NCI-H82 treated with DMSO at 0.1 percent for 48 hours (cell line): ENCODE data around the gene ITM2B.
A peak's percentile ranks its signal among the peaks of the same experiment; 100 is the strongest.
"Not testable (repeated sequence)": the region's sequence is repeated elsewhere in the genome, so short reads cannot be mapped to it uniquely, and the experiment has no call there.

ENCODE experiments used
- DNase-seq: peaks from one replicate; lab custom pipeline; 2025; ENCODE audit not compliant: unreplicated experiment; lab: John Stamatoyannopoulos, UW

ITM2B gene

DNA sequence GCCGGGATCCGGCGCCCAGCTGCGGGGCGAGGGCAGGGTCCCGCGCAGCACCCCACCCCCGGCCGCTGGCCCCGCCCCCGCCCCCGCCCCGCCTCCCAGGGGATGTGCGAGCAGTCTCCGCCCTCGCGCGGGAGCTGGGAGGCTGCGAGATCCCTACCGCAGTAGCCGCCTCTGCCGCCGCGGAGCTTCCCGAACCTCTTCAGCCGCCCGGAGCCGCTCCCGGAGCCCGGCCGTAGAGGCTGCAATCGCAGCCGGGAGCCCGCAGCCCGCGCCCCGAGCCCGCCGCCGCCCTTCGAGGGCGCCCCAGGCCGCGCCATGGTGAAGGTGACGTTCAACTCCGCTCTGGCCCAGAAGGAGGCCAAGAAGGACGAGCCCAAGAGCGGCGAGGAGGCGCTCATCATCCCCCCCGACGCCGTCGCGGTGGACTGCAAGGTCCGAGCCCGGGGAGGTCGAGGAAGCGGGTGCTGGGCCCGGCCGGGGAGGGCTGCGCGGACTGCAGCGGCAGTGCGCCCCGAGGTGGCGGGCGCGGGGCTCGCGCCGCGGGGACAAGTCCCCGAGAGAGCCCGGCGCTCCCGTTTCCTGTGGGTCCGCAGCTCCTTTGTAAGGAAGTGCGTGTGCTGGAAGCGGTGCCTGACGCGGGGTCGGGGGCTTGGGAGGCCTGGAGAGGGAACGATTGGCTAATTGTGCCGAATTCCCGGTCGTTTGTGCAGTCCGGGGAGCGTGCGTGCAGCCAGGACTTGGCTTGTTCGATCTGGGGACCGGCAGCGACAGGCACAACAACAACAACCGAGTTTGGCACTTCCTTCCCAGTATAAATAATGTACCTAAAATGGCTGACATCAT, at the start of gene ITM2B:
TSS of gene ITM2B (plus strand) at position 161 of the 843 bp plus-strand sequence. CDS start at position 316, 155 bp downstream.
- peak; percentile 49 for DNase-seq

DNA sequence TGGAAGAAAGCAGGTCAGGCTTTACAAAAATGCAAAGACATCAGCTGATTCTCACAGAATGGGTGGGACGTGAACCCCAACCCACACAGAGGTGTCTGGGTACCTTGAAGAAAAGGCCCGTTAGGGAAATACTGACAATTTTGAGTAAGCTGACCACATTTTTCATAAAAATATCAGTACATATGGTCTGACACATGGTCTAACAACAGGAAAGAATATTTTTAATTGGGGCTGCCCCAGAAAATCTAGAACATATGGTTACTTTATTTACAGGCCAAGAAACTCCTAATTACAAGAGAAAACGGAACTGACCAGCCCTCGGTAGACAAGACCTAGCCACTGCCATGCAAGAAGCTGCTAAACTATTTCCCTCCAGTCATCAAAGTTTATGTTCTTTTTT, 48.7 kb upstream of the ITM2B start:
- DNase-seq = no peak

DNA sequence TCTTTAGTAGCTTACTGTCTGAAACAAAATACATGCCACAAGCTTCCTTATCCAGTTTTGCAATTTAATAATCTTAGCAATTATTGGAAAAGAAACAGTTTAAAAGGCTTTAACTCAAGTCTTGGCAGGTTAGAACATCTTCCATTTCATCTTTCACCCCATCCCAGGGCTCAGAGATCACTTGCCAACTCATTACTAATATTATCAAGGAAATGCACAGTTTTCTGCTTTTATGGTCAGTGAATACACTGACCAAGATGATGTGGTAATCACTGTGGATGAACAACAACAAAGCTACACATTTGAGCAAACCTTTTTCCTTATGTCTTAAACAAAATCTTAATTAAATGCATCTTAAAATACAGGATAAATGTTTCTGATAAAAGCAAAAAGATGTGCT, 48.0 kb upstream of the ITM2B start:
- DNase-seq = no peak

DNA sequence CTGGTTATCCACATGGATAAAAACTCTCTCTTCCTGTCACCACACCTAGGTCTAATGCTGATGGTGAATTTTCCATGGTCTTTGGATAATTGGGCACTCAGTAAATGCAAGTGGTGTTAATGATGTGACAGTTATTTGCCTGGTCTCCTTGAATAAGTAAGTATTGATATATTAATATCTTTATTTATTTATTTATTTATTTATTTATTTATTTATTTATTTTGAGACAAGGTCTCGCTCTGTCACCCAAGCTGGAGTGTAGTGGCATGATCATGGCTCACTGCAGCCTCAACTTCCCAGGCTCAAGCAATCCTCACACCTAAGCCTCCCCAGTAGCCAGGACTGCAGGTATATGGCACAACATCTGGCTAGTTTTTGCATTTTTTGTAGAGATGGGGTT, 46.3 kb upstream of the ITM2B start:
- DNase-seq = no peak

DNA sequence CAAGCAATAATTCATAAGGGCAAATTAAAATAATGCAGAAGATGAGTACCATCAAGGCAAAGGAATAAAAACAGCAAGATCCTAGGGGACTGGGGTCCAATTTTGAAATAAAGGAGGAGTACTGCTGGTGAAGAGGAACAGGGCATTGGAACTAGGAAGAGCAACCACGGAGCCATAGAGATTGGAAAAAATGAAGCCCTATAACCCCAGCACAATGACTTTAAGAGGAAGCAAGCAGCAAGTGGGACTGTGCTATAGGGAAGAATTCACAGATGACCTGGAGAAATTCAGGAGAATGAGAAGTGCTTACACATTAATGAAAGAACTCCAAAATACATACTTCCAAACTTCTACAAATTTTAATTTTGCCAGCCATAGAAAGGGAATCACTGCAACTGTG, 44.9 kb upstream of the ITM2B start:
- DNase-seq = no peak

DNA sequence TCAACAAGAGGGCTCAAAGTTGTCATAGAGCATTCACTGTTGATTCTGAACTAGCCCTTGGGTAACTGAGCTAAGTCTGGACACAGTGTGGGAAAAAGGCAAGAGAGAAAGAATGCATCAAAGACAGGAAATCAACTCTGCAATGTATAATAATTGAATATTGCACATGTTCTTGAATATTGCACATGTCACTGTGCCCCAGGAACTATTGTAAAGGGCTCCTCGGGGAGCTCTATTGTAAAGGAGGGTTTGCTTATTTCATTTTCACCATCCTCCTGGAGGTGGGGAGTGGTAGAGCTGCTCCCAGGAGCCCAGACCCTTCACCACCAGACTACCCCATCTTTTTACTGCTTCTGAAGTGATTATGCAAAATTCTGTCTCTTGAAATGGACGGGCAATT, 44.4 kb upstream of the ITM2B start:
- no peak for DNase-seq

DNA sequence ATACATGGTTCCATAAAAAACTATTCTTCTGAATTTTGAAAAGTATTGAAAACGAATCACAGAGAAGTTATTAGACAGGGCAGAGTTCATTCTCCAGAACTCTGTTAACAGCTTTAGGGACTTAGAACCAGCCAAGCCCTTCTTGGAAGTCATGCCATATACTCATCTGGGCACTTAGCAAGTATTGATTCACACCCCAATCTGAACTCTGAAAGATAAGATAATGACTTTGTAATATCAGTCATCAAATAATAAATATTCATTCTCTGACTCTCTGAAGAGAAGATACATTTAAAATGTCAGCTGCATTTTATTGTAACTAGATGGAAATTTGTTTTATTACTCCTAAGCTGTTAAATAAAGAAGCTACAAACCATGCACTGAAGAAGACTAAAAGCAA, 43.8 kb upstream of the ITM2B start:
- DNase-seq = no peak

DNA sequence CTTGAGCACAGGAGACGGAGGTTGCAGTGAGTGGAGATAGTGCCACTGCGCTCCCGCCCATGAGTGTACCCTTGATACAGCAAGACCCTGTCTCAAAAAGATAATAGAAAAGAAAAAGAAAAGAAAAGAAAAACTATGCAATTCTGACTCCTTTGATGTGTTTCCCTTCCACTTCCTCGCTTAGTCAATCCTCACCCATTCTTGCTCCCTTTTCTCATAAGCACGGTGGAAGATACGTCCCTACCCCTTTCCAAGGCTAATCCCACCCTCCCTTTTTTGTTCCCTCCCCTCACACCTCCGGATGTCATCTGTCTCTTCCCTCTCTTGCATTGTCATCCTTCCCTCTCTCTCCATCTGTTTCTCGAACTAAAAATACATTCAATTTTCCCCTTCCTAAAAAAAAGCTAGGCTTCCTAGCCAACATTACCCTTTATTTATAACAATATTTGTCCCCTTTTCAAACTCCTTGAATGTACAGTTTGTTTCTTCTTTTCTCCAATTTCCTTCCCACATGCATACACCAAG, 40.5 kb upstream of the ITM2B start:
- DNase-seq = no peak

DNA sequence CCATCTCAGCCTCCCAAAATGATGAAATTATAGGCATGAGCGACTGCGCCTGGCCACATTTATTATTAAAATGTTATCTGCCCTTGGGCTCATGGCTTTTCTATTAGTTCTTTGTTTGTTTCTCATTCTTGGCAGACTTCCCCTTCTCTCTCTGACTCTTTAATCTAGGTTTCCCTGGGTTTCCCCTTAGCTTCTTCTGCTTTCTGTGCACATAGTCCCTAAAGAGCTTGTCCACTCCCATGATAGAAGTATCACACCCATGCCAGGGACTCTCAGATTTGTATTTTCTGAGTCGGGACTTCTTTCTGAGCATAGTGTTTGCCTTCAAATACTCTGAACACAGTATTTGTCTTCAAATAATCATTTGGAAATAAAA, 38.6 kb upstream of the ITM2B start:
- DNase-seq = no peak

DNA sequence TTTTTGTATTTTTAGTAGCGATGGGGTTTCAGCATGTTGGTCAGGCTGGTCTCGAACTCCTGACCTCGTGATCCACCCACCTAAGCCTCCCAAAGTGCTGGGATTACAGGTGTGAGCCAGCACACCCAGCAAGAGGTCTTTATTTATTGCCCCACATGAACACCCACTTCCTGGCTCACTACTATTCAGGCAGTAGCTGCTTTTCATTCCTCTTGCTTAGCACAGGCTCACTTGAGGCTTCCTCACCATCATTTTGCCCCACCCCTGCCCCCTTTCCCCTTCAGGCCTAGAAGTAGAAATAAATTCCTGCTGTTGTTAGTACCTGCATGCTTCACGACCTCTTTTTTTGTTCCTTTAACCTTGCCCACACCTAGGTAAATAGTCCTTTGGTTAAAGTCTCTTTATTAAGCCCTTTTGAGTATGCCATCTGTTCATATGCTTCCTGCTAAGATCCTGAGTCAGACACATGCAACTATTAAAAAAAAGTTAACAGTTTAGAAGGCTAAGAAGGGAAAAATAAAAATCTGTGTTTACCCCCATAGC, 33.5 kb upstream of the ITM2B start:
- DNase-seq = no peak

DNA sequence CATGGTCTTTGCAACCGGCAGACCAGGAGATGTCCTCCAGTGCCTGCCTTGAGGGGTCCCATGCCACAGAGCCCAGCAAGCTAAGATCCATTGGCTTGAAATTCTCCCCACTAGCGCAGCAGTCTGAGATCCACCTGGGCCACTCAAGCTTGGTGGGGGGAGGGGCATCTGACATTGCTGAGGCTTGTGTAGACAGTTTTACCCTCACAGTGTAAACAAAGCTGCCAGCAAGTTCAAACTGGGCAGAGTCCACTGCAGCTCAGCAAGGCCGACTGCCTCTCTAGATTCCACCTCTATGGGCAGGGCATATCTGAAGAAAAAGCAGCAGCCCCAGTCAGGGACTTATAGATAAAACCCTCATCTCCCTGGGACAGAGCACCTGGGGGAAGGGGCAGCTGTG, 32.0 kb upstream of the ITM2B start:
- DNase-seq = no peak

DNA sequence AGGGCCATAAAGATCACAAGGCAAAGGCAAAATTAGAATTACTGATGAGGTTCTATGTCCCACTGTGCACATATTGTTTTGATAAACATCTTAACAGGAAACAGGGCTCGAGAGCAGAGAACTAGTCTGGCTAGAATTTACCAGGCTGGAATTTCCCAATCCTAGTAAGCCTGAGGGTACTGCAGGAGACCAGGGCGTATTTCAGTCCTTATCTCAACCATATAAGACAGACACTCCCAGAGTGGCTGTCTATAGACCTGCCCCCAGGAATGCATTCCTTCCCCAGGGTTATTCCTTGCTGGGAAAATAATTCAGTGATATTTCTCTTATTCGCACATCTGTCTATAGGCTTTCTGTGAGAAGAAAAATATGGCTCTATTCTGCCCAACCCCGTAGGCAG, 25.8 kb upstream of the ITM2B start:
- DNase-seq = not testable (repeated sequence)

DNA sequence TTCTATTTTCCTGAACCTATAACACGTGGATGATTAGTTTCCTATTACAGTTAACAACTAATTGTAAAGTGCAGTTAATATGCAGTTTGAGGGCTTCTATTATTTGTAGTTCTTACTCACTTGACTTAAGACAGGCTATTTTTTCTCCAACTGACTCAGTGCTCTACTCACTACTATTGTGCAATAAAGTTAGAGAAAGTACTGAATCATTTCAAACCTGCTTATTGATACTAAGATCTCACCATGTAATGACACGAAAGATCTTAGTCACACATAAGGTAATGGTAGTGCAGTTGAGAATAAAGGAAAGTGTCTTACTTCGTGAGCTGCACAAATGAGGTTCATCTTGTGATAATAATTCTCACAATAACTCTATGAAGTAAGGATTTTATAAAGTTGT, 22.8 kb upstream of the ITM2B start:
- DNase-seq = no peak

DNA sequence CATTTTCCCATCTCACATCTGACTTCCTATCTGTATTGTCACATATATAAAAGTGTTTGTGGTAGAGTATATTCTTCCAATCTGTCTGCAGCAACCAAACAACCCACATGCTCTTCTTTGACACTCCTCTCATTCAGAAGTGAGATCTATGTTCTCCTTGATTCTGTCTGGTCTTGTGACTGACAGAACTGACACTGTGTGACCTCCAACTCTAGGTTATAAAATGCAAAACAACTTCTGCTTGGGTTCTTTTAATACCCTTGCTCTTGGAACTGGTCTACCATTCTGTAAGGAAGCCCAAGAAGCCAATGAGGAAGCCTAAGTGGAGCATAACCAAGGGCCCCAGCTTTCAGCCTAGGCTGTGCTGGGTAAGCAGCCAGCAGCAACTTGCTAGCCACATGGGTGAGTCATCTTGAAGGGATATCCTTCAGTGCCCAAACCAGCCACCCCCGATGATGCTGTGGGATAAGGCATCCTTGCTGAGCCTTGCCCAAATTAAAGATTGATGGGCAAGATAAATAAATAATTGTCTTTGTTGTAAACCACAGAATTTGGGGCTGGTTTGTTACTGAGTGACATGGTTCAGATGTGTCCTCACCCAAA, 18.4 kb upstream of the ITM2B start:
- no peak for DNase-seq

DNA sequence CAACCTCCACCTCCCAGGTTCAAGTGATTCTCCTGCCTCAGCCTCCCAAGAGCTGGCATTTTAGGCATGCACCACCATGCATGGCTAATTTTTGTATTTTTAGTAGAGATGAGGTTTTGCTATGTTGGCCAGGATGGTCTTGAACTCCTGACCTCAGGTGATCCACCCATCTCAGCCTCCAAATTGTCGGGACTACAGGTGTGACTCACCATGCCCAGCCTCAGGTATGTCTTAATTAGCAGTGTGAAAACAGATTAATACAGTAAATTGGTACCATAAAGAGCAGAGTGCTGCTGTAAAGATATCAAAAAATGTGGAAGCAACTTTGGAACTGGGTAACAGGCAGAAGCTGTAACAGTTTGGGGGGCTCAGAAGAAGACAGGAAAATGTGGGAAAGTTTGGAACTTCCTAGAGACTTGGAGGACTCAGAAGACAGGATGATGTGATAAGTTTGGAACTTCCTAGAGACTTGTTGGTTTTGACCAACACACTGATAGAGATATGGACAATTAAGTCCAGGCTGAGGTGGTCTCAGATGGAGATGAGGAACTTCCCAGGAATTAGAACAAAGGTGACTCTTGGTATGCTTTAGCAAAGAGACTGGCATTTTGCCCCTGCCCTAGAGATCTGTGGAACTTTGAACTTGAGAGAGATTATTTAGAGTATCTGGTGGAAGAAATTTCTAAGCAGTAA, 17.3 kb upstream of the ITM2B start:
- DNase-seq = not testable (repeated sequence)

DNA sequence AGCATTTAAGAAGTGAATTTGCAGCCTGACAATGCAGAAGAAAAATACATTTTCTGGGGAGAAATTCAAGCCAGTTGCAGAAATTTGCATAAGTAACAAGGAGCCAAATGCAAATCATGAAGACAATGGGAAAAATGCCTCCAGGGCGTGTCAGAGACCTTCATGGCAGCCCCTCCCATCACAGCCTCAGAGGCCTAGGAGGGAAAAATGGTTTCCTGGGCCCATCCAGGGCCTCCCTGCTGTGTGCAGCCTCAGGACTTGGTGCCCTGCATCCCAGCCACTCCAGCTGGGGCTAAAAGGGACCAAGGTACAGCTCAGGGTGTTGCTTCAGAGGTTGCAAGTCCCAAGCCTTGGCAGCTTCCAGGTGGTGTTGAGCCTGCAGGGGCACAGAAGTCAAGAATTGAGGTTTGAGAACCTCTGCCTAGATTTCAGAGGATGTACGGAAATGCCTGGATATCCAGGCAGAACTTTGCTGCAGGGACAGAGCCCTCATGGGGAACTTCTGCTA, 16.7 kb upstream of the ITM2B start:
- no peak for DNase-seq

DNA sequence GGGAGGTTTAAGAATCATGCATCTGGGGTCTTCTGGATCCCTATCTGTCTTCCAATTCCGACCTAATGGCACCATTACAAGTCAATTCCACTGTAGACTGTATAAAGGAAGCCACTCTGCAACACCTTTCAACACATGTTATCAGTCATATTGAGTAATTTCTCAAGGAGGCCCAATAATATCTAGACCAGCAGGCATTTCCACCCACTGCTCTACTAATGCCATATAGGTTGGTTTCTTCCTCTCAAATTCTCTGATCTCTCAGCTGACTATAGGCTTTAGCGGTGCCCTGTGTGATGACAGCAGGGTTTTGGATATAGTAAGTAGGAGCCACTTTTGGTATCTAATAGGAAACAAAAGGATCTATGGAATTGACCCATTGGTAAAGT, 12.4 kb upstream of the ITM2B start:
- DNase-seq = no peak

DNA sequence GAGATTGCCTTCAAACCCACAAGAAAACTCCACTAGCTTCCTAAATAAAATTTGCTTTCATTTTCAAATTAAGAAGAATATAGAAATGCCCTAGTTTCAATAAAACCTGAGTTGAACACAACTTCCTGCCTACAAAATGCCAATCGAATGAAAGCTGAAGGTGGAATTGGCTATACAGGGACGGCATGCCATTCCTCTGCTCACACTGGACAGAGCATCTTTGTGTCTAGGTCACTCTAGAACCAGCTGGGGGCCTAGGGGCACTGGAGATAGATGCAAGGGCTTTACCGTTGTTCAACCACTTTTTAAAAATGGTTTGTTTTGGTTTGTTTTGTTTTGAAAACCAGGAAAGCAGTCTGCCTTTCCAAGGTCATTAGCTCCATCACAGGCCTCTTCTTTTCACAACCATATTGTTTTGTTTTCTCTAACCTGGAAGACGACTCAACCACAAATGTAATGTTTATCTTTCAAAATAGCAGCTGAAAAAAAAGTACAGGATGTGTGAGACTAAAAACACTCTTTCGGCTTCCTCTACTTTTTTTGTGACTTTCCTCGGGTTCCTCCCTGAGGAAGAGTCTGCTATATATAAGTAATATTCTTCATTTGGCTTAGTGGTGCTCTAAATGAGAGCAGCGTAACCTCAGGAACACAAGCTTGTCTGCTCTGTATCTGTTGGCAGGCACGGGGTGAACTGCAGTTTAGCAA, 11.9 kb upstream of the ITM2B start:
- DNase-seq = no peak

DNA sequence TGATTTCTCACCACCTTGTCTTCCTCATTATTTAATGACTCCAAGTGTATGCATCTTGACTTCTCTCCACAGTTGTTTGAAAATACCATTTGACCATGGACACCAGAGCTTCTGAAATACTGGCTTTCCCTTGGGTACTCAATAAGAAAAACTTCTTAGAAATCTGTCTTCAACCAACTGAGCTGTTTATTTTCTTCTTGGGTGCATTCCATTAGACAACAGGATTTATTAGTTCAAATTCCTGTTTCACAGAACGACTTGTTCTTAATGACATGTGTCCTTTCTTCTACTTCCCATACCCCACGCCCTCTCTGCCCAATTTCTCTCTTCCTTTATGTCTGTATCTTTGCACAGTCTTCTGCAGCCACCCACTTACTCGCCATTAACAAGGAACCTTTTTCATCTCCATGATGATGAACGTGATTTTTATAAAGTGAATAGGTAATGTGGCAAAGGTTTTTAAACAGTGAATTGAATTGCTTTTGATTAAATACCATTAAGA, 11.3 kb upstream of the ITM2B start:
- no peak for DNase-seq
